Lung (tissue), 12 donors: ENCODE measurements around the gene YIPF4. TPM values are rescaled to one million over a fixed set of nuclear protein-coding genes. Genes with fewer than 3 reads are reported as not detected.
"Not testable (repeated sequence)": the region's sequence is repeated elsewhere in the genome, so short reads cannot be mapped to it uniquely, and the experiment has no call there.

Experiments
- ATAC-seq: fragments of 200-7000 bp; cut with Tn5 transposase; one replicate; pipeline ENCODE4 v1.9.1; 2020; ENCODE audit warnings: moderate number of reproducible peaks; ENCODE audit not compliant: insufficient read depth, low FRiP score
- DNase-seq, 3 donors: peaks; one replicate each; pipeline ENCODE4 v3.0.0-alpha.2; 2013 to 2017
- H3K27ac ChIP-seq, 2 donors: one replicate each; pipeline ENCODE4 v1.5.1; 2013; ENCODE audit warnings: mild to moderate bottlenecking in 2 of 2, moderate library complexity in 2 of 2, control low read depth in 1 of 2, inconsistent platforms in 1 of 2, low read depth in 1 of 2, low read length in 1 of 2
- H3K27me3 ChIP-seq, 3 donors: one replicate each; pipeline ENCODE4 v1.5.1; 2013; ENCODE audit warnings: low read length in 2 of 3; ENCODE audit not compliant: control insufficient read depth in 3 of 3, insufficient read depth in 3 of 3
- H3K36me3 ChIP-seq, 4 donors: one replicate each; pipeline ENCODE4 v1.5.1; 2013; ENCODE audit warnings: low read length in 4 of 4, mild to moderate bottlenecking in 1 of 4, moderate library complexity in 1 of 4; ENCODE audit not compliant: control insufficient read depth in 4 of 4, insufficient read depth in 4 of 4
- H3K4me1 ChIP-seq, 5 donors: one replicate each; pipeline ENCODE4 v1.5.1; 2013; ENCODE audit warnings: low read length in 5 of 5, mild to moderate bottlenecking in 2 of 5, moderate library complexity in 1 of 5; ENCODE audit not compliant: control insufficient read depth in 5 of 5, insufficient read depth in 5 of 5
- H3K4me3 ChIP-seq: one replicate; pipeline ENCODE4 v1.5.1; 2013; ENCODE audit warnings: mild to moderate bottlenecking, control low read depth, moderate library complexity
- H3K9ac ChIP-seq, 2 donors: one replicate each; pipeline ENCODE4 v1.5.1; 2013; ENCODE audit warnings: low read length in 2 of 2, control low read depth in 1 of 2; ENCODE audit not compliant: insufficient read depth in 1 of 2
- H3K9me3 ChIP-seq, 4 donors: one replicate each; pipeline ENCODE4 v1.5.1; 2013; ENCODE audit warnings: low read length in 3 of 4, mild to moderate bottlenecking in 1 of 4, moderate library complexity in 1 of 4; ENCODE audit not compliant: control insufficient read depth in 4 of 4, insufficient read depth in 3 of 4
- CTCF ChIP-seq: IDR thresholded peaks from 2 replicates; pipeline ENCODE4 v1.5.1; 2012; ENCODE audit warnings: mild to moderate bottlenecking; ENCODE audit errors: control extremely low read depth, extremely low read depth
- WGBS, 2 donors: extraction: QIAGEN DNeasy Blood & Tissue Kit; methylation state at CpG; one replicate each; pipeline ENCODE4 v1.1.7; 2013; 5-methylcytosine and 5-hydroxymethylcytosine counted together
- polyA plus RNA-seq, 2 donors: library from polyadenylated mRNA; stranded (reverse); fragments of 200-250 nt; gene quantifications; one replicate each; pipeline ENCODE4 v1.2.1, GENCODE V29; 2013
- total RNA-seq, 2 donors: library from RNA; depleted of rRNA in 1 of 2; stranded (reverse); fragments of >200 nt in 1 of 2; gene quantifications; one replicate each; pipeline ENCODE4 v1.2.1, GENCODE V29; 2014 to 2021
- donor health status: control.
- donor health status: control.
- donor health status: Bipolar disorder and iron deficiency.
- donor health status: healthy.
- donor health status: DM: yes; HTN: yes; CAD: no.

YIPF4 gene
- total and polyA plus RNA-seq, 4 donors, result 14.2 to 48.5 (median 24.5) TPM

DNA sequence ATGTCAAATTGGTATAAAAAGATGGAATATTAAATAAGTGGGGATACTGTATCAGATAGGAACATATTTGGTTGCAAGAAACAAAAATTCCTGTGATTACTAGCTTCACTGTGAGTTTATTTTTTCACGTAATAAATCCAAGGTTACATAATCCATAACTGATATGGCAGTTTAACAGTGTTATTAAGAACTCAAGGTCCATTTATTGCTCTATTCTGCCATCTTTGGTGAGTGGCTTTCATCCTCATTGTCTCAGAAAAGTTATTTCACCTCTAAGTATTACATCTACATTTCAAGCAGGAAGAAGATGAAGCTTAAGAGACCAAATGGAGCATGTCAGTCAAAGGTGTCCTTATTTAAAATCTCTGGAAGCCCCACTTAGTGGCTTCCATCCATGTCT is 37.2 kb downstream of the YIPF4 start:
- Histone ChIP-seq H3K27me3 (no peaks in the 10 kb centered on the region), H3K9me3 (no peaks in the 10 kb centered on the region), H3K27ac (no peak overlapping the region), H3K9ac (no peak overlapping the region), H3K4me3 (no peak overlapping the region), H3K4me1 (no peaks in the 10 kb centered on the region), H3K36me3 (peaks cover 0 to 8% (median 5%) of the 10 kb centered on the region in 4 donors)
- DNase-seq (peak in 2 of 3 donors; percentile 5 to 12), ATAC-seq (no peak)
- TF ChIP-seq CTCF, result no peak
- WGBS, 2 donors, result 90 to 97% methylated on average over 1 of the region's 1 CpG

GRCh38 chr2:32328679-32329078 is 51.0 kb downstream of the YIPF4 start:
- ATAC-seq, H3K36me3 ChIP-seq, H3K4me1 ChIP-seq, H3K9me3 ChIP-seq, H3K27me3 ChIP-seq, H3K4me3 ChIP-seq, H3K27ac ChIP-seq, H3K9ac ChIP-seq, DNase-seq: not testable (repeated sequence)
- 100% methylated on average over 1 of the region's 1 CpG for WGBS, 2 donors

GRCh38 chr2:32329180-32329980 is 51.7 kb downstream of the YIPF4 start:
- not testable (repeated sequence) for DNase-seq, H3K9ac ChIP-seq, H3K27ac ChIP-seq, H3K4me3 ChIP-seq, ATAC-seq, H3K36me3 ChIP-seq, H3K27me3 ChIP-seq, H3K9me3 ChIP-seq, H3K4me1 ChIP-seq
- WGBS, 2 donors, result 90 to 94% methylated on average over 14 of the region's 14 CpGs

GRCh38 chr2:32330136-32330535 is 52.4 kb downstream of the YIPF4 start:
- Histone ChIP-seq H3K4me1 (no peaks in the 10 kb centered on the region), H3K4me3 (no peak overlapping the region), H3K27ac (no peak overlapping the region), H3K27me3 (no peaks in the 10 kb centered on the region), H3K9me3 (no peaks in the 10 kb centered on the region), H3K36me3 (peaks cover 0 to 5% (median 2%) of the 10 kb centered on the region in 4 donors), H3K9ac (no peak overlapping the region)
- no peak for TF ChIP-seq CTCF
- 87 to 88% methylated on average over 2 of the region's 2 CpGs for WGBS, 2 donors
- no peak for ATAC-seq
- no peak for DNase-seq
